Measurements from ENCODE around the gene CPLANE1.
"Not testable (repeated sequence)": the region's sequence is repeated elsewhere in the genome, so short reads cannot be mapped to it uniquely, and the experiment has no call there.

- not testable (repeated sequence) for TF ChIP-seq RFX5 (IDR thresholded peaks at IDR 0.05; ENCODE audit: low read depth, low read length); CEBPB (IDR thresholded peaks at IDR 0.05; ENCODE audit: low read depth, low read length); CTCF (conservative IDR thresholded peaks at IDR 0.05; ENCODE audit: low read depth, low read length); MXI1 (IDR thresholded peaks at IDR 0.05; ENCODE audit: borderline replicate concordance, low read depth, low read length); MAFK (IDR thresholded peaks at IDR 0.05; ENCODE audit: low read depth, low read length); POLR2A (IDR thresholded peaks at IDR 0.05; ENCODE audit: low read depth, low read length); SMC3 (IDR thresholded peaks at IDR 0.05; ENCODE audit: low read depth, low read length); BHLHE40 (IDR thresholded peaks at IDR 0.05; ENCODE audit: low read depth, low read length); RCOR1 (IDR thresholded peaks at IDR 0.05; ENCODE audit: insufficient replicate concordance, low read length); NFE2L2 (IDR thresholded peaks at IDR 0.05; ENCODE audit: low read depth, low read length); ELK1 (IDR thresholded peaks at IDR 0.05; ENCODE audit: borderline replicate concordance, low read depth, low read length); USF2 (IDR thresholded peaks at IDR 0.05; ENCODE audit: low read depth, low read length); RAD21 (IDR thresholded peaks at IDR 0.05; ENCODE audit: low read length)
These were observed 166.2 kb downstream of the CPLANE1 start for GRCh38 chr5:37082977-37083376.
